ENCODE measurements around the gene WRAP73. TPM values are rescaled to one million over a fixed set of nuclear protein-coding genes. Genes with fewer than 3 reads are reported as not detected.

Gene WRAP73
- total and polyA plus RNA-seq, 9 of the 15 experiments (the other 6 are each of a cell fraction or from before 2014, with no cell fraction given), result 4.3 to 51.8 (median 30.1) TPM

DNA sequence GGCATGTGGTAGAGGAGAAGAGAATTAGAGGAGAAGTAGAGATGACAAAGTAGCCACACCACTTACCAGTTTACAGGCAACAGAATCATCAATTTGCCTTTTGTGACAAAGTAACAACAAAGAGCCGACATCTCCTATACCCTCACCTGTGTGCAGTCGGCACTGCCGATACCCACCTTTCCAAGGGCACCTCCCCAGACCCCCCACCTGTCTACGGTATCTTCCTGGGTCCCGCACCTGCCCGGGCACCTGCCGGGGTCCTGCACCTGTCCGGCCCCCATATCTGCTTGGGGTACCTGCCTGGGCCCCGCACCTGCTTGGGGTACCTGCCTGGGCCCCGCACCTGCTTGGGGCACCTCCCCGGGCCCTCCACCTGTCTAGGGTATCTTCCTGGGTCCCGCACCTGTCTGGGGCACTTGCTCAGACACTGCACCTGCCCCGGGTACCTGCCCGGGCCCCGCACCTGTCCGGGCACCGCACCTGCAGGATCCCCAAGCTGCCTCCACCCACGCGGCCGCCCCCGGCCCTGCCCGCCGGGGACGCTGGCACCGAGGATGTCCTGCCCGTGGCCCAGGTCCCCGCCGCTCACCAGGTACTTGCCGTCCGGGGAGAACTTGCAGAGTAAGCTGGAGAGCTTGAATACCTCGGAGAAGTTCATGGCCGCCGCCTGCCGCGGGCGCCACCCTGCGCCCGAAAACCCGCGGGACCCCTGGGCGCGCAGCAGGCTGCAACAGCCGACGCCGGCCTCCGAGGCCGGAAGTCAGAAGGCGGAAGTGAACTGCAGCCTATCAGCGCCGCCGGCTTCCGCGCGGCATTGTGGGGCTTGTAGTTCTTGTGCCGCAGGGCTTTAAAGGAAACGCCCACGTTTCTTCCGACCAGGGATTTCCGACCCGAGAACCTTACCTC lies at the start of gene WRAP73 (continued):
- TF ChIP-seq, protein P1, sequence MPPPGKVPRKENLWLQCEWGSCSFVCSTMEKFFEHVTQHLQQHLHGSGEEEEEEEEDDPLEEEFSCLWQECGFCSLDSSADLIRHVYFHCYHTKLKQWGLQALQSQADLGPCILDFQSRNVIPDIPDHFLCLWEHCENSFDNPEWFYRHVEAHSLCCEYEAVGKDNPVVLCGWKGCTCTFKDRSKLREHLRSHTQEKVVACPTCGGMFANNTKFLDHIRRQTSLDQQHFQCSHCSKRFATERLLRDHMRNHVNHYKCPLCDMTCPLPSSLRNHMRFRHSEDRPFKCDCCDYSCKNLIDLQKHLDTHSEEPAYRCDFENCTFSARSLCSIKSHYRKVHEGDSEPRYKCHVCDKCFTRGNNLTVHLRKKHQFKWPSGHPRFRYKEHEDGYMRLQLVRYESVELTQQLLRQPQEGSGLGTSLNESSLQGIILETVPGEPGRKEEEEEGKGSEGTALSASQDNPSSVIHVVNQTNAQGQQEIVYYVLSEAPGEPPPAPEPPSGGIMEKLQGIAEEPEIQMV (tag; conservative IDR thresholded peaks at IDR 0.05; ENCODE audit: low read depth), result no peak
- TF ChIP-seq, protein P2, sequence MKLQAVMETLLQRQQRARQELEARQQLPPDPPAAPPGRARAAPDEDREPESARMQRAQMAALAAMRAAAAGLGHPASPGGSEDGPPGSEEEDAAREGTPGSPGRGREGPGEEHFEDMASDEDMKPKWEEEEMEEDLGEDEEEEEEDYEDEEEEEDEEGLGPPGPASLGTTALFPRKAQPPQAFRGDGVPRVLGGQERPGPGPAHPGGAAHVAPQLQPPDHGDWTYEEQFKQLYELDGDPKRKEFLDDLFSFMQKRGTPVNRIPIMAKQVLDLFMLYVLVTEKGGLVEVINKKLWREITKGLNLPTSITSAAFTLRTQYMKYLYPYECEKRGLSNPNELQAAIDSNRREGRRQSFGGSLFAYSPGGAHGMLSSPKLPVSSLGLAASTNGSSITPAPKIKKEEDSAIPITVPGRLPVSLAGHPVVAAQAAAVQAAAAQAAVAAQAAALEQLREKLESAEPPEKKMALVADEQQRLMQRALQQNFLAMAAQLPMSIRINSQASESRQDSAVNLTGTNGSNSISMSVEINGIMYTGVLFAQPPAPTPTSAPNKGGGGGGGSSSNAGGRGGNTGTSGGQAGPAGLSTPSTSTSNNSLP (IDR thresholded peaks at IDR 0.05; ENCODE audit: borderline replicate concordance, low read depth, low read length), result no peak
- no peak for TF ChIP-seq NELFE (IDR thresholded peaks at IDR 0.05; ENCODE audit: insufficient read depth, insufficient read length)
- no peak for TF ChIP-seq SLC30A9 (CRISPR knock-in tag; IDR thresholded peaks at IDR 0.05)
- TF ChIP-seq SPI1 (IDR thresholded peaks at IDR 0.05; ENCODE audit: borderline replicate concordance, low read depth, low read length), result peak; percentile 85
- TF ChIP-seq PTBP1 (IDR thresholded peaks at IDR 0.05; ENCODE audit: low read depth, low read length), result no peak
- TF ChIP-seq MXI1 (IDR thresholded peaks at IDR 0.05; ENCODE audit: low read depth, low read length), result no peak; the same call in 1 of the 2 replicates
- no peak for TF ChIP-seq FOXJ2 (tag; IDR thresholded peaks at IDR 0.05)
- no peak for TF ChIP-seq PTRF (tag; IDR thresholded peaks at IDR 0.05)
- no peak for TF ChIP-seq ZNF316 (IDR thresholded peaks at IDR 0.05)
- no peak for TF ChIP-seq SMAD3 (CRISPR knock-in tag; conservative IDR thresholded peaks at IDR 0.05)
- TF ChIP-seq, protein P3, sequence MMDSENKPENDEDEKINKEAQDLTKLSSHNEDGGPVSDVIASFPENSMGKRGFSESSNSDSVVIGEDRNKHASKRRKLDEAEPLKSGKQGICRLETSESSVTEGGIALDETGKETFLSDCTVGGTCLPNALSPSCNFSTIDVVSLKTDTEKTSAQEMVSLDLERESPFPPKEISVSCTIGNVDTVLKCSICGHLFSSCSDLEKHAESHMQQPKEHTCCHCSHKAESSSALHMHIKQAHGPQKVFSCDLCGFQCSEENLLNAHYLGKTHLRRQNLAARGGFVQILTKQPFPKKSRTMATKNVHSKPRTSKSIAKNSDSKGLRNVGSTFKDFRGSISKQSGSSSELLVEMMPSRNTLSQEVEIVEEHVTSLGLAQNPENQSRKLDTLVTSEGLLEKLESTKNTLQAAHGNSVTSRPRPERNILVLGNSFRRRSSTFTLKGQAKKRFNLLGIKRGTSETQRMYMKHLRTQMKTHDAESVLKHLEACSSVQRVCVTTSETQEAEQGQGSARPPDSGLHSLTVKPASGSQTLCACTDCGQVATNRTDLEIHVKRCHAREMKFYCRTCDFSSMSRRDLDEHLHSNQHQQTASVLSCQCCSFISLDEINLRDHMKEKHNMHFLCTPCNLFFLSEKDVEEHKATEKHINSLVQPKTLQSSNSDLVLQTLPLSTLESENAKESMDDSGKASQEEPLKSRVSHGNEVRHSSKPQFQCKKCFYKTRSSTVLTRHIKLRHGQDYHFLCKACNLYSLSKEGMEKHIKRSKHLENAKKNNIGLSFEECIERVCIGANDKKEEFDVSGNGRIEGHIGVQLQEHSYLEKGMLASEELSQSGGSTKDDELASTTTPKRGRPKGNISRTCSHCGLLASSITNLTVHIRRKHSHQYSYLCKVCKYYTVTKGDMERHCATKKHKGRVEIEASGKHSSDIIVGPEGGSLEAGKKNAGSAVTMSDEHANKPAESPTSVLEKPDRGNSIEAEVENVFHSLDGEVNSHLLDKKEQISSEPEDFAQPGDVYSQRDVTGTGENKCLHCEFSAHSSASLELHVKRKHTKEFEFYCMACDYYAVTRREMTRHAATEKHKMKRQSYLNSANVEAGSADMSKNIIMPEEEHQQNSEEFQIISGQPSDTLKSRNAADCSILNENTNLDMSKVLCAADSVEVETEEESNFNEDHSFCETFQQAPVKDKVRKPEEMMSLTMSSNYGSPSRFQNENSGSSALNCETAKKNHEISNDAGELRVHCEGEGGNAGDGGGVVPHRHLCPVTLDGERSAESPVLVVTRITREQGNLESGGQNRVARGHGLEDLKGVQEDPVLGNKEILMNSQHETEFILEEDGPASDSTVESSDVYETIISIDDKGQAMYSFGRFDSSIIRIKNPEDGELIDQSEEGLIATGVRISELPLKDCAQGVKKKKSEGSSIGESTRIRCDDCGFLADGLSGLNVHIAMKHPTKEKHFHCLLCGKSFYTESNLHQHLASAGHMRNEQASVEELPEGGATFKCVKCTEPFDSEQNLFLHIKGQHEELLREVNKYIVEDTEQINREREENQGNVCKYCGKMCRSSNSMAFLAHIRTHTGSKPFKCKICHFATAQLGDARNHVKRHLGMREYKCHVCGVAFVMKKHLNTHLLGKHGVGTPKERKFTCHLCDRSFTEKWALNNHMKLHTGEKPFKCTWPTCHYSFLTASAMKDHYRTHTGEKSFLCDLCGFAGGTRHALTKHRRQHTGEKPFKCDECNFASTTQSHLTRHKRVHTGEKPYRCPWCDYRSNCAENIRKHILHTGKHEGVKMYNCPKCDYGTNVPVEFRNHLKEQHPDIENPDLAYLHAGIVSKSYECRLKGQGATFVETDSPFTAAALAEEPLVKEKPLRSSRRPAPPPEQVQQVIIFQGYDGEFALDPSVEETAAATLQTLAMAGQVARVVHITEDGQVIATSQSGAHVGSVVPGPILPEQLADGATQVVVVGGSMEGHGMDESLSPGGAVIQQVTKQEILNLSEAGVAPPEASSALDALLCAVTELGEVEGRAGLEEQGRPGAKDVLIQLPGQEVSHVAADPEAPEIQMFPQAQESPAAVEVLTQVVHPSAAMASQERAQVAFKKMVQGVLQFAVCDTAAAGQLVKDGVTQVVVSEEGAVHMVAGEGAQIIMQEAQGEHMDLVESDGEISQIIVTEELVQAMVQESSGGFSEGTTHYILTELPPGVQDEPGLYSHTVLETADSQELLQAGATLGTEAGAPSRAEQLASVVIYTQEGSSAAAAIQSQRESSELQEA (IDR thresholded peaks at IDR 0.05; ENCODE audit: low read depth), result no peak
- TF ChIP-seq, protein P4, sequence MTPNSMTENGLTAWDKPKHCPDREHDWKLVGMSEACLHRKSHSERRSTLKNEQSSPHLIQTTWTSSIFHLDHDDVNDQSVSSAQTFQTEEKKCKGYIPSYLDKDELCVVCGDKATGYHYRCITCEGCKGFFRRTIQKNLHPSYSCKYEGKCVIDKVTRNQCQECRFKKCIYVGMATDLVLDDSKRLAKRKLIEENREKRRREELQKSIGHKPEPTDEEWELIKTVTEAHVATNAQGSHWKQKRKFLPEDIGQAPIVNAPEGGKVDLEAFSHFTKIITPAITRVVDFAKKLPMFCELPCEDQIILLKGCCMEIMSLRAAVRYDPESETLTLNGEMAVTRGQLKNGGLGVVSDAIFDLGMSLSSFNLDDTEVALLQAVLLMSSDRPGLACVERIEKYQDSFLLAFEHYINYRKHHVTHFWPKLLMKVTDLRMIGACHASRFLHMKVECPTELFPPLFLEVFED (CRISPR knock-in tag; conservative IDR thresholded peaks at IDR 0.05), result no peak
- TF ChIP-seq, protein P5, sequence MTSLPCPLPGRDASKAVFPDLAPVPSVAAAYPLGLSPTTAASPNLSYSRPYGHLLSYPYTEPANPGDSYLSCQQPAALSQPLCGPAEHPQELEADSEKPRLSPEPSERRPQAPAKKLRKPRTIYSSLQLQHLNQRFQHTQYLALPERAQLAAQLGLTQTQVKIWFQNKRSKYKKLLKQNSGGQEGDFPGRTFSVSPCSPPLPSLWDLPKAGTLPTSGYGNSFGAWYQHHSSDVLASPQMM (CRISPR knock-in tag; IDR thresholded peaks at IDR 0.05), result no peak
